Cardiac muscle cell (in vitro differentiated cells and primary cell): ENCODE results near the gene DOCK1. TPM values are rescaled to one million over a fixed set of nuclear protein-coding genes. Genes with fewer than 3 reads are reported as not detected.
A peak's percentile ranks its signal among the peaks of the same experiment; 100 is the strongest.

Experiments
- DNase-seq, 2 donors: peaks; one replicate each; pipeline versions ENCODE4 v3.0.0 to v3.0.0-alpha.2; 2010 to 2017; ENCODE audit warnings: low read depth in 1 of 2, low spot score in 1 of 2
- H3K27ac ChIP-seq: fragments of 200-600 bp; sonication (generic); 2 replicates; pipeline ENCODE4 v1.5.1; 2016
- H3K27me3 ChIP-seq: fragments of 200-600 bp; sonication (generic); 2 replicates; pipeline ENCODE4 v1.6.0; 2016; ENCODE audit warnings: control low read depth
- H3K36me3 ChIP-seq: fragments of 200-600 bp; sonication (generic); 2 replicates; pipeline ENCODE4 v1.5.1; 2016; ENCODE audit warnings: control low read depth
- H3K4me1 ChIP-seq: fragments of 200-600 bp; sonication (generic); 2 replicates; pipeline ENCODE4 v1.8.1; 2017; ENCODE audit warnings: low read depth, mild to moderate bottlenecking, mixed run types
- H3K4me3 ChIP-seq: fragments of 200-600 bp; sonication (generic); 2 replicates; pipeline ENCODE4 v1.5.1; 2016; ENCODE audit warnings: mild to moderate bottlenecking
- H3K9me3 ChIP-seq: fragments of 200-600 bp; sonication (generic); 2 replicates; pipeline ENCODE4 v1.5.1; 2017; ENCODE audit warnings: low read depth, mild to moderate bottlenecking, control low read depth
- CTCF ChIP-seq: IDR thresholded peaks from 2 replicates; pipeline ENCODE4 v1.5.1; 2012; ENCODE audit warnings: low read depth, mild to moderate bottlenecking, low read length
- polyA plus RNA-seq: library from polyadenylated mRNA; unstranded; fragments of >200 nt; fragmentation: Nextera tagmentation; extraction: Ambion mirVana; gene quantifications from 2 replicates; pipeline ENCODE4 v1.2.1, GENCODE V29; 2016
- total RNA-seq: library from RNA; depleted of rRNA; stranded (reverse); fragments of >200 nt; gene quantifications from 2 replicates; pipeline ENCODE4 v1.2.3, GENCODE V29; 2016

Gene DOCK1
- total and polyA plus RNA-seq, 2 experiments from 2014 or later: 15.0 to 30.6 TPM

GRCh38 chr10:126930131-126930882 lies 25.1 kb downstream of the DOCK1 start:
- no peak for TF ChIP-seq CTCF
- H3K27me3 ChIP-seq: no peaks in the 10 kb centered on the region
- H3K27ac ChIP-seq: no peak overlapping the region
- no peak for DNase-seq
- H3K4me1 ChIP-seq: no peaks in the 10 kb centered on the region
- no peak overlapping the region for H3K4me3 ChIP-seq
- H3K9me3 ChIP-seq: no peaks in the 10 kb centered on the region
- H3K36me3 ChIP-seq: no peaks in the 10 kb centered on the region

GRCh38 chr10:126930883-126931503 lies 25.8 kb downstream of the DOCK1 start:
- H3K9me3 ChIP-seq: no peaks in the 10 kb centered on the region
- no peak overlapping the region for H3K4me3 ChIP-seq
- no peak overlapping the region for H3K27ac ChIP-seq

GRCh38 chr10:126931544-126931943 lies 26.3 kb downstream of the DOCK1 start:
- Histone ChIP-seq H3K9me3 (no peaks in the 10 kb centered on the region), H3K27me3 (no peaks in the 10 kb centered on the region), H3K27ac (no peak overlapping the region), H3K4me3 (no peak overlapping the region), H3K4me1 (no peaks in the 10 kb centered on the region), H3K36me3 (no peaks in the 10 kb centered on the region)
- DNase-seq: no peak
- no peak for TF ChIP-seq CTCF

More at GRCh38 chr10:126930883-126931503, 25.8 kb downstream of the DOCK1 start:
- TF ChIP-seq CTCF: no peak
- Histone ChIP-seq H3K36me3 (no peaks in the 10 kb centered on the region), H3K27me3 (no peaks in the 10 kb centered on the region), H3K4me1 (no peaks in the 10 kb centered on the region)
- DNase-seq: peak in 1 of 2 donors; percentile 60

- H3K36me3 ChIP-seq: no peaks in the 10 kb centered on the region
- no peak for DNase-seq
- no peak overlapping the region for H3K4me3 ChIP-seq
- no peaks in the 10 kb centered on the region for H3K9me3 ChIP-seq
- no peaks in the 10 kb centered on the region for H3K27me3 ChIP-seq
- no peak overlapping the region for H3K27ac ChIP-seq
- no peaks in the 10 kb centered on the region for H3K4me1 ChIP-seq
- no peak for TF ChIP-seq CTCF
Observed at GRCh38 chr10:126932516-126932915, 27.3 kb downstream of the DOCK1 start.

GRCh38 chr10:126933116-126933515 lies 27.9 kb downstream of the DOCK1 start:
- Histone ChIP-seq H3K9me3 (no peaks in the 10 kb centered on the region), H3K27ac (no peak overlapping the region)
- TF ChIP-seq CTCF: no peak

More at GRCh38 chr10:126933116-126933515, 27.9 kb downstream of the DOCK1 start:
- no peaks in the 10 kb centered on the region for H3K36me3 ChIP-seq
- no peak for DNase-seq
- no peak overlapping the region for H3K4me3 ChIP-seq
- no peaks in the 10 kb centered on the region for H3K27me3 ChIP-seq
- H3K4me1 ChIP-seq: no peaks in the 10 kb centered on the region
